HG03025 (cell line): Measurements from ENCODE around the gene TRAP1.

Experiments used
- ATAC-seq: cut with Tn5 transposase; IDR thresholded peaks from one replicate; pipeline ENCODE4 v1.9.1; 2021; ENCODE audit warnings: mild to moderate bottlenecking, moderate library complexity; ENCODE audit not compliant: unreplicated experiment, low FRiP score

The TRAP1 gene

DNA sequence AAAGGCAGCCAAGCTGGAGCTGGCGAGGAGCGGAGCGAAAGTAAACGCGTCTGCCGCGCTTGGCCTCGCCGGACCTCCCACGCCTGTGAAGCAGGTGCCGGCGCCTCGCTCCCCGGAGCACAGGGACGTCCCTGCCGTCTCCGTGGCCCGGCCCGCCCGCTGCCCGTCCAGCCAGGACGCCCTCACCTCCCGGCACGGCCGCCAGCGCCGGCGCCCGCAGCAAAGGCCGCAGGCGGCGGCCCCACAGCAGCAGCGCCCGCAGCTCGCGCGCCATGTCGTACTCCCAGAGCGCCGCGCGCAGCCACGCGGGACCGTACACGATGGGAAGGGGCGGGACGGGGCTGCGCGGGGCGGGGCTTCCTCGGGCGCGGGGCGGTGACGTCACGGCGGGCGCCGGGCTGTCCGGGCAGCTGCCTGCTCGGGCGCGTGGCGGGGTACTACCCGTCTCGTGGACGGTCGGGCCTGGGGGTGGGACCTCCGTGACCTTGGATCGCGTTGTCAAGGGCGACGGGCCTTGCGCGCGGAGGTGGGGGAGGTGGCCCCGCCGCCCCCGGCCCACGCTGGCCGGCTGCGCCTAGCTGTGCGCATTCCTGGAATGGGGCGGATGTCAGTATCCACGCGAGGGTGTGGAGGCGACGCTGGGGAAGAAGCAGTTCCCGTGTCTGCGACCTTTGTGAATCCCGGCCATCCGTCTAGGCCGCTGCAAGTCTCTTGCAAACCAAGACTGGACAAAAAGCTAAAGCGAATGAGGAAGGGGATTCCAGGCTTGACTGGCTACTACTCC, at the start of gene TRAP1:
TSS of gene TRAP1 (minus strand) at position 290 of the 784 bp plus-strand sequence. CDS start at position 274, 16 bp downstream.
- ATAC-seq = peak; percentile 63

DNA sequence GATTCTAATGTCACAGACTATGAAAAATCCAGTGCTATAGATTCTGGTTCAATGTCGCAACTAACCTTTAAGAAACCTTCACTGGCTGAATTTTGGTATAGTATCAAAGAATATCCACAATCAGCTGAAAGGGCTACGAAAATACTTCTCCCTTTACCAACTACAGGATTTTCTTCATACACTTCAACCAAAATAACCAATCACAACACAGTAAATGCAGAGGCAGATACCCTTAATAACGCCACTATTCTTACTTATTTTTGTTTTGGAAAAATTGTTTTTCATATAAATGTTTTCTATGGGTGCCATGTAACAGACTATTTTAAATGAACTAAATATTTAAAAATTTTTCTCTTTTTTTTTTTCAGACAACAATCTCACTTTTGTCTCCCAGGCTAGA, 48.9 kb upstream of the TRAP1 start:
- ATAC-seq = no peak

DNA sequence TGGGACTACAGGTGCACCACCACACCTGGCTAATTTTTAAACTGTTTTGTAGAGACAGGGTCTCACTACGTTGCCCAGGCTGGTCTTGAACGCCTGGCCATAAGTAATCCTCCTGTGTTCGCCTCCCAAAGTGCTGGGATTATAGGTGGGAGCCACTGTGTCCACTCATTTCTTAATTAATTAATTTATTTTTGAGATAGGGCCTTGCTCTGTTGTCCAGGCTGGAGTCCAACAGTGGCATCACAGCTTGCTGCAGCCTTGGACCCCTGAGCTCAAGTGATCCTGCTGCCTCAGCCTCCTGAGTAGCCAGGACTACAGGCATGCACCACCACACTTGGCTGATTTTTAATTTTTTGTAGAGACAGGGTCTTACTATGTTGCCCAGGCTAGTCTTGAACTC, 47.1 kb upstream of the TRAP1 start:
- ATAC-seq = no peak

DNA sequence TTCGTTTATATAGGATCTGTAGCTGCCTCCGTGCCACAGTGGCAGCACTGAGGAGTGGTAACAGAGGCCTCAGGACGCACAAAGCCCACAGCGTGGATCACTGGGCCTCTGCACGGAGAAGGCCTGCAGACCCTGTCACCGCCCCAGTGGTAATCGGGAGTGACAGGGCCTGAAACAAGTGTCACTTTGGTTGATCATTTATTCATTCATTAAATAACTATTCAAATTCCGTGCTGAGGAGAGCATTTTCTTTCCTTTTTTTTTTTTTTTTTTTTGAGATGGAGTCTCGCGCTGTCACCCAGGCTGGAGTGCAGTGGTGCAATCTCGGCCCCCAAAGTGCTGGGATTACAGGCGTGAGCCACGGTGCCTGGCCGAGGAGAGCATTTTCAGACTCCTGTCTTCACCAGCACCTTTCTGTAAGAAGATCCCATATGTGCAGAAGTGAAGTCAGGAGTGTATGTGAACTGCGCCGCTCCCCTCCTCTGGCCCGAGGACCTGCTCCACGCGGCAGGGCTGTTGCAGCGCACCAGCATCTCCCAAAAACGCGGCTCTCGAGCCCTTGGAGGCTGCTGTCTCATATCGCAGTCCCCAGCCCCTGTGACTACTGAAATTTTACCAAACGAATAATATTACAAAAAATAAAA, 44.9 kb upstream of the TRAP1 start:
- ATAC-seq = no peak

DNA sequence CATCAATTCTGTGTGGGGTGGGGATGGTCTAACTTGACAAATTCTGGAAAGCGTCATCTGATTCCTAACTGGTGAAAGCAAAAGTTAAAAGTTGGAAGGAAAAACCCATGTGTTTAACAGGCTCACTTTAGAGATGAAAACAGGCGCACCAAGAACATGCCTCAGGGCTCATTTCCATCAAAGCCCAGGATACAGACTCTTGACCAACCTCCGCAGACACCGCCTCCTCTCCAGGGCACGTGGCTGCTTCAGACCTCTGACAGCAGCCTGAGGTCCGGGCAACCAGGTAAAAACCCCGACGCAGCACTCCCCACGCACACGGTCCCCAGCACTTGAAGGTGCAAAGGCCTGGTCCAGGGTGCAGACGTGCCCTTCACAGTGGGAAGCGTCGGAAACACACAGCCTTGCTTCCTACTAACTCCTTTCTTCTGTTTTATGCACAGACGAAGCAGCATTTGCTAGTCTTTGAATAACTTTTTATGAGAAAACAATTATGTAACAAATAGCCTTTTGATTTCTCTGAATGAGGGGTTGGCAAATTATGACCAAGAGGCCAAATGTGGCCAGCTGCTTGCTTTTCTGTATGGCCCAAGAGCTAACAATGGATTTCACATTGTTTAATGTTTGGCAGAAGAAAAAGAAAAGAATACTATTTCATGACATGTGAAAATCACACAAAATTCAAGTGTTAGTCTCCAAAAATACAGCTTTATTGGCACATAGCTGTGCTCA, 44.2 kb upstream of the TRAP1 start:
- no peak for ATAC-seq

DNA sequence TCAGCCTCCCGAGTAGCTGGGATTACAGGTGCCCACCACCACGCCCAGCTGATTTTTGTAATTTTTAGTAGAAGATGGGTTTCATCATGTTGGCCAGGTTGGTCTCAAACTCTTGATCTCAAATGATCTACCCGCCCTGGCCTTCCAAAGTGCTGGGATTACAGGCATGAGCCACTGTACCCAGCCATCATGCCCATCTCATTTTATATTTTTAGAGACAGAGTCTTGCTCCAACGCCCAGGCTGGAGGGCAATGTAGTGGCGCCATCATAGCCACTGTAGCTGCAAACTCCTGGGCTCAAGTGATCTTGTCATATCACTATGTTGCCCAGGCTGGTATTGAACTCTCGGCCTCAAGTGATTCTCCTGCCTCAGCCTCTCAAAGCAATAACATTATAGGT, 43.2 kb upstream of the TRAP1 start:
- no peak for ATAC-seq

DNA sequence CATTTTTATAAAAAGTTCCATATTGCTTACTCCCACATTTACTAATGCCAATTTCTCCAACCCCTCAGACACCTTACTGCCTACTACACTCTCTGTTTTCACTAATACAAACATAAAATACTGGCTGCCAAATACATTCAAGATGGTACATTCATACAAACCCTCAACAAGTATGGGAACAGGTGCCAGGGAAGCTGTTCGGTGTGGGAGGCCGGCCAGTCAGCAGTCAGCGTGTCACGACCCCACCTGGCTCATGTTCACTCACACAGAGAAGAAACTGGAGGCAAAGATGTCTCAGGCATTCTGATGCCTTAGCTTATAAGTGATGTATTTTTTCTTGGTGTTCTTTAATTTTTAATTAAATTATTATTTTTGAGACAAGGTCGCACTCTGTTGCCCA, 42.4 kb upstream of the TRAP1 start:
- no peak for ATAC-seq

DNA sequence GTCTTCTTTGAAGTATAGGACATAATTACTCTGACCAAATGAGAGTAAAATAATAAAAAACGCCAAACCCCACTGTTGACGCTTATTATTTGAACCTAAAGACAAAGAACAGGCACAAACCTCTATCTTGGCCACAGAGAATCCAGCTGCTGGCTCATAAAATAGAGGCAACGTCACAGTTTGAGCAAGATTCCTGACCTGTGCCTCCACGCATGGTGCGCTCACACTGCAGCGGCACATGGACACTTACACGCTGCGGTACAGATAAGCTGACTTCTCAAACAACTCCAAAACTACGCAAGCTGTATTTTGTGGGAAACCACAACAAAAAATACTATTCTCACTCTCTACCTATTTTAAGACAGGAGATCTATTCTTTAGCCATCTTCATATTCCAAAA, 38.8 kb upstream of the TRAP1 start:
- no peak for ATAC-seq

DNA sequence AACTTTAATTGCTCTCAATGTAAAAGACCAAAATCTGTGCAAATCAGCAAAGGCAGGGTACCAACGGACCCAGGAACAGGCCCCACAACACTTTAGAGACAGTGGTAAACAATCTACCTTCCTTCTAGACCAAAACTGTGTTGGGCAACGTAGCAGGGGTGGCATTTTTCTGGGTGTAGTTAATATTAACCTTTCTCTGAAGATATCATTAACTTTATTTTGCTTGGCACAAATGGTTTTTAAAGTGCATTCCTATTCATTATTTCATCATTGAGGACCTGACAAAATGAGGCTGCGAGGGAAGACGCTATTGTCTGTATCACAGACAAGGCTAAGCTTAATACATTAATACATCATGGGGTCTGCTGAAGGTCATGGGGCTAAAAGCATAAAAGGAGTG, 37.9 kb upstream of the TRAP1 start:
- no peak for ATAC-seq

DNA sequence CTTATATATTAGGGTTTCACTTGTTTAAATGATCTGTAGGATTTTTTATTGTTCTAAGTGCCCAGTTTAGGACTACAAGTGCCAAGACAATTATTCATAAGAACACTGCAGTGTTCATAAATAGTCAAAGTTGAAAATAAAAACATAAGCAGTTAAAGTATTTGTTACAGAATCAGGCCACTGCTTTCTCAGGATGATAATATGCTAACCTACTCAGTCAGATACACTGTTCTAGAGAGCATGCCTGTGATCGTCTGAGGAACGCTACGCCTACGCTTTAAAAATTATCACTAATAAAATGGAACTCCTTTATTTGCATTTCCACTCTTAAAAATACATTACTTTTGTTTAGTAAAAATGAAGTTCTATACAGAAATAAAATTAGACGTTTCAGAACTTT, 37.4 kb upstream of the TRAP1 start:
- no peak for ATAC-seq

DNA sequence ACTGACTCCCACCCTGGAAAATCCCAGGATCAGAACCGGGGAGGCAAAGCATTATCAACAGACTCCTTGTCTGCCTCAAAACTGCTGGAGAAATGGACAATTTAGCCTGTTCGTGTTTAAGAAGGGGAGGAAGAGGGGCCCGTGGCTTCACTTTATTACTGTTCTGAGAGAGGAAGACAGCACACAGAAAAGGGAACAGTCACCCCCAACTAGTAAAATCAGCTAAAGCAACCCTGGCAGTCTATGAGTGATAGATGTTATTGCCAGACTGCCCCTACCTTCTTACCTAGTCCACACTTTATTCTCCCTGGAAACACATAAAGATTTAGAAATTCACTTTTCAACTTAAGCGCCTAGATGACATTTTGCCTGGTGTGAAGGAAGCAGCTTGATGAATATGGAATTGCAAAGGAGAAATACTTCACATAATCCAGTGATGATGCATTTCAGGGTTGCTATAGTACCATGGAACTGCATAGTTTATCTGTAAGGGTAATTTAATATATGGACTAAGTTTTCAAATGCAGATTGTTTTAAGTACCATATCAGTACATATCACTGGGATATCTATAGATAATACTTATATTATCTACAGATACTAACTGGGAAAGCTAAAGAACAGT, 36.9 kb upstream of the TRAP1 start:
- ATAC-seq = no peak

DNA sequence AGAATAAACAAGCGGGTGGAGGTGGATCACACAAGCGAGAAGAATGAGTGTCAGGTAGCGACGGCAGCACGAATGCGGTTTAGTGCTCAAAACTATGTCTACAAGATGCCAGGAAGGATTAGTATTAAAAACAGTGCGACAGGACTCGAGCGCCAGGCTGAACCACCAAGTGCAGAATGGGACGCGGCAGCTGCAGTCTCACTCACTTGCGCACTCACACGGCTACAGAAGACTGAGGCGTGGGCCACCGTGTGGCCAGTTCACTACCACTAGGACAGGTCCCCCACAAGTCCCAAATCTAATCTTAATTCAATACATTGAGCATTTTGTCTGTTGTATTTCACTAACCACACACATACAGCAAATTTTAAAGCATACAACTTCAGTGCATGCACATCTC, 35.7 kb upstream of the TRAP1 start:
- no peak for ATAC-seq

DNA sequence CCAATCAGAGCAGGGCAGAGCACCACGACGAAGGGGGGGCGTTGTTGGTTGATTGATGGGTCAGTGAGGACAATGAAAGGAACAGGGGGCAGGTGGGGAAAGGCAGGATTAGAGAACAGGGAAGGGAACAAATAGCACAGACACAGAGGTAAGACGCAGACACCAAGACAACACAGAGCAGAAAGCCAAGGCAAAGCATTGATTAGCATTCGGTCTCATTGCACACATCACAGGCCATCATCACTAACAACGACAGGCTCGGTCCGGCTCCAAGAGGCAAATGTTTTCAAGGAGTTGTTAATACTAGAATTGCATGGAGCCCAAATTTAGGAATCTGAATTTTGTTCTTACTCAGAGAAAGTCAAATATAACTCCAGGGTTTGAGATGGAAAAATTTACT, 34.6 kb upstream of the TRAP1 start:
- ATAC-seq = no peak

DNA sequence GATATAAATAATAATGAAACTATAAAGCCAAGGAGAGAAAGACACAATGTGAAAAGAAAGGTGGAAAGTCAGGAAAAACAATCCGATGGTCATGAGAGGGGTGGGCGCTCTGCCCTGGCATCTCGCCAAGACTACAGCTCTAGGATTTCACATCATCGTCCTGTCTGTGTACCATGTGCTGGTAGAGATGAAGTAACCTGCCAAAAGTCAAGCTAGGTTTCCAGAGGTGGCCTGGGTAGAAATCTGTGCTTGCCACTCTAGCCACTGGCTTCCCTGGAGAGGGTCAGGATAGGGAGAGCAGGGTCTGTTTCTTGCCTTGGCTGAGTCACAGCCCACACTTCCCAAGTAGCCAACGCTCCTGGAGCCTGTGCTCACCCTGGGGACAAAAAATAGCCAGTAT, 31.0 kb upstream of the TRAP1 start:
- no peak for ATAC-seq

DNA sequence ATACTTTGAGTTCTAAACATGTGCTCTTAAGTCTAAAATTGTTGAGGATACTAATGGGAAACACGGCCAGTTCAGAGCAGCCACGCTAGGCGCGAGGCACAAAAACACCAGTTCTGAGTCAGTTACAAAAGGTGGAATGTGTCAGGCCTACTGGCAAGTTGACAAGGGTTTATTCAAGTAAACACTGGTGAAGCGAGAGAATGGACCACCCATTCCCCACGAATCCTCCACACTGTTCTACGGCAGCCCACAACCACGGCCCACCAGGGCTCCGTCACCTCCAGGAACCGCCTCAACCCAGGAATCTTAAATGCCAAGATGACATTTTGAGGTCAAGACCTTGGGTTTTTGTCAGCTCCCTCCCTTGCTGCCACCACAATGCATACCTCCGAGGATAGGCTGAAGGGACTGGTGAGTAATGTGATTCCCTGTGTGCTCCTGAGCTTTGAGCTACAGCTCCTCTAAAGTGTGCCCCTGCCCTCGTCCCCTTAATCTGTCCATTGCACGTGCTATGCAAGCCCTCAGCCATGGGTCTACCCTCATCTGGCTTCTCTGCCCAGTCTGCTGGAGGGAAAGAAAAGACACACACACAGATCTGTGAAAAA, 28.5 kb upstream of the TRAP1 start:
- ATAC-seq = no peak

DNA sequence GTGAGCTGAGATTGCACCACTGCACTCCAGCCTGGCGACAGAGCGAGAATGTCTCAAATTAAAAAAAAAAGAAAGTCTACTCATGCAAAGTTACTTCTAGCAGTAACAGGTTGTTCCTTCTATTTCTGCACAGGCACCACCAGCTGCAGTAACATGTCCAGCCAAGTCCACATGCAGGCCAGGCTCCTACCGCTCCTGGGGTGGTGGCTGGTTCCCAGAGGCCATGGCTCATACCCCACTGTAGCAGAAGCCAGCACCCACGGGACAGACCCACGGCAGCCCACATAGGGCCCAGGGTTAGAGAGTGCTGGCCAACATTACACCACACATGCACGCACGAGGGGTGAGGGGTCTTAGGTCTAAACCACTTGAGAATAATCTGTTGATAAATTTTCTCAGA, 26.7 kb upstream of the TRAP1 start:
- ATAC-seq = no peak

DNA sequence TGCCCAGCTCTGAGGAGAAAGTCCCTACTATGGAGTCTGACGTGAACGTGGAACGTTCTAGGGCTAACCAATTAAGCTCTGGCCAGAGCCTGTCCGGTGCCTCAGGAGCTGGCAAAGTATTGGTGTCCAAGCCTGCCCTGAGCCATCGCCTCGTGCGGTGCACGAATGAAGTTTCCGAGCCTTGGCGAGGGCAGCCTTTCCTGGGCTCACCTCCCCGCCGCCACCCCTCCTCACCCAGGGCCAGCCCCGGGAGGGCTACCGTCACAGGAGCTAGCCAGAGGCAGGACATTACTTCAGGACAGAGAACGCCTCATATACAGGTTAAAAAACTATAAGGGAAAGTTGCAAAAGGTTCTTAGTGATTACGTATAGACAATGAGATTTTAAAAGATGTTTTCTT, 23.6 kb upstream of the TRAP1 start:
- ATAC-seq = no peak

DNA sequence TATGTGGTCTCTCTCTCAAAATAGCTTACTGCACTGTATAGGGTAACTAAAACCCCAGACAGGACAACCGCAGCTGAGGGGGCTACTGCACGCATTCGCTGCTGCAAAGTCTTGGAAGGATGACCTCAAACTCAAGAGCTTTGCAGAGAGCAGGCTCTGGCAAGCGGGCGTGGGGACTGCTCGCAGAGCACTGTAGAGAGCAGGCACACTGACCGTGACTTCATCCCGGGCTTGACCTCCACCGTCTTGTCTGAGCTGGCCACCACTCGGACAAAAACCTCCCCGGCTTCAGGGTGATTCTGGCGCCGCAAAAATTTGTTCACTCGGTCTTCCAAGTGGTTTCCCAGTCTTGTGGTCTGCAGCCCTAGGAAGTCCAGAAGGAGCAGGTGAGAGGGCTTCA, 22.9 kb upstream of the TRAP1 start:
- ATAC-seq = no peak

DNA sequence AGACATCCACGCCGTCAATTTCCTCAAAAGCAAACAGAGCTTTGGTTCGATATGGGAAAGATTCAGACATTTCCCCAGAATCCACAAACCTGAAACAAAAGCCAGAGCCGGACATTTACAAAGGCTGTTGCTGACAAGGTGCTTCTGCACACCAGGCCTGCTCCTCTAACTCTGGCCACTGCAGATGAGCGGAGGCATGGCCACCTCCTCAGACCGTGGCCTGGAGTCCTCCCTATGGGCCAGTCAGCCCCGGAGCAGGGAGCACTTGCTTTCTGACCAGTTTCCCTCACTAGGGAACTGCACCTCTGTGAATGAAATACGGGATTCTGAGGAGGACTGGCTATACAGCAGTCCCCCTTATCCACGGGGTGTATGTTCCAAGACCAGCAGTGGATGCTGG, 22.3 kb upstream of the TRAP1 start:
- no peak for ATAC-seq

DNA sequence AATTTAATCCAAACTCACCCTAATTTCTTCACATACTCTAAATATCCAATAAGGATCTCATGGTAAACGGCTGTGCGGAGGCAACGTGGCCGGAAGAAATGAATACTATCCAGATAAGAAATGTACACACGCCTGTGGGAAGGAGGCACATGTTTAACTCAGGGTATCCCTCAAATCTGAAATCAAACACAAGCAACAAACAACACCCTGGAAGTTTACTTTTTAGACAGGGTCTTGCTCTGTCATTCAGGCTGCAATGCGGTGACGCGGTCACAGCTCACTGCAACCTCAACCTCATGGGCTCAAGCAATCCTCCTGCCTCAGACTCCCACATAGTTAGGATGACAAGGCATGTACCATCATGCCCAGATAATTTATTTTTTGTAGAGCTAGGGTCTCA, 21.2 kb upstream of the TRAP1 start:
- no peak for ATAC-seq

DNA sequence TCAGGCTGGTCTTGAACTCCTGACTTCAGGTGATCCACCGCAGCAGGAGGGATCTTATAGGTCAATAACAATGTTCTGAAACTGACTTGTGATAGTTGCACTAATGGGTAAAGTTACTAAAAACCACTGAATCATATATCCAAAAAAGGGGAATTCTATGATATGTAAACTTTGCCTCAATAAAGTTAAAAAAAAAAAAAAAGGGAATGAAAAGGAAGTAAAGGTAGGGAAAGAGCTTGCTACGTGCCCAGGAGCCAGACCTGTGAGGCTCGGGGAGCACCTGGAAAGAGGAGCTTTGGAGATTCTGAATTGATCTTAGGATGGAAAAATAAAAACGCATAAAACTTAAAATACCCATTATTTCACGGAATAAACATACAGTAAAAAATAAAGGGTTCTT, 20.8 kb upstream of the TRAP1 start:
- ATAC-seq = no peak
